PC-9 (cell line): ENCODE data around the gene DGKG. TPM values are rescaled to one million over a fixed set of nuclear protein-coding genes. Genes with fewer than 3 reads are reported as not detected.

Experiments used
- BruUV-seq: library from RNA; stranded (reverse); fragments of 400-500 nt; replicated peaks from 2 replicates; lab custom pipeline; 2021; lab: Mats Ljungman, UMichigan
- CTCF ChIA-PET: fragments of 300-600 bp; sonication (Branson Sonifier 250); formaldehyde crosslinking; loops from one replicate; lab custom pipeline; 2022; ENCODE audit warnings: antibody characterized with exemption; lab: Charles Lee
- POLR2A ChIA-PET: fragments of 300-600 bp; sonication (Branson Sonifier 250); formaldehyde crosslinking; loops from one replicate; lab custom pipeline; 2022; ENCODE audit warnings: antibody characterized with exemption; ENCODE audit not compliant: unreplicated experiment; lab: Charles Lee
- DNase-seq, 2 experiments: peaks; one replicate each; pipeline versions ENCODE4 v3.0.0 to v3.0.0-alpha.2; 2015 to 2022; ENCODE audit warnings: mixed read lengths in 1 of 2
- H2AFZ ChIP-seq: fragments of 200-600 bp; sonication (generic); 2 replicates; pipeline ENCODE4 v1.8.1; 2017; ENCODE audit warnings: antibody characterized with exemption
- H3F3A ChIP-seq: fragments of 200-600 bp; sonication (generic); 2 replicates; pipeline ENCODE4 v1.8.1; 2017; ENCODE audit warnings: antibody characterized with exemption, mild to moderate bottlenecking, low read depth; ENCODE audit not compliant: insufficient read depth
- H3K27ac ChIP-seq: fragments of 200-600 bp; sonication (generic); 2 replicates; pipeline ENCODE4 v1.6.1; 2016; ENCODE audit warnings: mixed run types
- H3K27me3 ChIP-seq: fragments of 200-600 bp; sonication (generic); 2 replicates; pipeline ENCODE4 v1.6.1; 2016; ENCODE audit warnings: low read depth, mixed run types; ENCODE audit not compliant: insufficient read depth
- H3K36me3 ChIP-seq: fragments of 200-600 bp; sonication (generic); 2 replicates; pipeline ENCODE4 v1.6.1; 2016; ENCODE audit warnings: low read depth, mixed run types
- H3K4me1 ChIP-seq: fragments of 200-600 bp; sonication (generic); replicated peaks from 2 replicates; pipeline ENCODE4 v1.6.1; 2016; ENCODE audit warnings: mixed run types; ENCODE audit not compliant: insufficient read depth
- H3K4me2 ChIP-seq: fragments of 200-600 bp; sonication (generic); 2 replicates; pipeline ENCODE4 v1.6.1; 2017; ENCODE audit warnings: mixed run types
- H3K4me3 ChIP-seq: fragments of 200-600 bp; sonication (generic); 2 replicates; pipeline ENCODE4 v1.6.1; 2016; ENCODE audit warnings: mixed run types
- H3K79me2 ChIP-seq: fragments of 200-600 bp; sonication (generic); 2 replicates; pipeline ENCODE4 v1.6.1; 2017; ENCODE audit warnings: low read depth, mixed run types
- H3K9me2 ChIP-seq: fragments of 200-600 bp; sonication (generic); 2 replicates; pipeline ENCODE4 v1.8.1; 2017; ENCODE audit warnings: mild to moderate bottlenecking; ENCODE audit not compliant: insufficient read depth
- H3K9me3 ChIP-seq: fragments of 200-600 bp; sonication (generic); 2 replicates; pipeline ENCODE4 v1.8.1; 2016; ENCODE audit warnings: low read depth; ENCODE audit not compliant: insufficient read depth
- H4K20me1 ChIP-seq: fragments of 200-600 bp; sonication (generic); 2 replicates; pipeline ENCODE4 v1.8.1; 2017; ENCODE audit not compliant: insufficient read depth
- EZH2 ChIP-seq: fragments of 200-600 bp; sonication (generic); IDR thresholded peaks from 2 replicates; pipeline ENCODE4 v1.8.0; 2017; ENCODE audit warnings: antibody characterized with exemption, low read depth
- intact Hi-C: fragments of 100-400 bp; cut with micrococcal nuclease; formaldehyde crosslinking; loops from one replicate; pipeline ENCODE4 v1.10.0; 2022; ENCODE audit not compliant: unreplicated experiment
- total RNA-seq: library from RNA; stranded (reverse); gene quantifications from 2 replicates; pipeline ENCODE4 v1.2.3, GENCODE V29; 2021
- TF ChIP-seq, protein P1 (sequence below): fragments of 200-600 bp; sonication (generic); conservative IDR thresholded peaks from 2 replicates; pipeline ENCODE4 v1.6.1; 2017; ENCODE audit warnings: mixed run types, antibody characterized with exemption, mild to moderate bottlenecking, moderate library complexity

DGKG gene
- total RNA-seq, 1 experiment from 2014 or later: 20.0 TPM

DNA sequence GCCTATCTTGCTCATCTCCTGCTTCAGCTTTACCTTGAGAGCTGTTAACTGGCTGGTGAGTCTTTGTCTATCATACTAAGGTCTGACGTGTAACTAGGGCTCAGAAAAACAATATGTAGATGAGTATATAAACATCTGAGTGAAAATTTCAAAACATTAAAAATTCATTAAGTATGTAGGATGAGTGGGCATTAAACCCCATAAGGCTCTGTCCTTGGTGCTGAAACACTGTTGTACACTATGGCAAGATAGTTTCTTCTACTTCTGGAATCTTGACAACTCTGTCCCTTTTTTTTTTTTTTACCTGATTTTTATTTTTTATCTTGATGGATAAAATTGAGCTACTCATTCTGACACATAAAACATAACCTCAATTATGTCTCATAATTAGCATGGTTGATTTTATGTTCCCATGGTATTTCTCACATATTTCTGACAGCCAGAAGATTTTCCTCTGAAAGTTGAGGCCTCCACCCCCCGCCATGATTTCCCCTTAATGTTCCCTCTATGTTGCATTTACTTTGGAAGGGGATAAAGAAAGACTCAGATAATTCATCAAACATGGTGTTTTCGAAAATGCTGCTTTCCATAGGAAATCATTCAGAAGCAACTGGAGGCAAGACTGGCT lies 54.3 kb downstream of the DGKG start:
- POLR2A ChIA-PET: interaction anchor here (0.6 kb wide), 1 partner anchor 25 kb away, joined by 13 read pairs; no protein-coding TSS in a partner anchor
- H3K9me2 ChIP-seq: no peaks in the 10 kb centered on the region
- peaks cover 72% of the 10 kb centered on the region for H3K27me3 ChIP-seq
- no peaks in the 10 kb centered on the region for H4K20me1 ChIP-seq
- H3K9me3 ChIP-seq: no peaks in the 10 kb centered on the region
- H2AFZ ChIP-seq: no peak overlapping the region
- BruUV-seq: no TSS peak
- H3F3A ChIP-seq: no peaks in the 10 kb centered on the region
- intact Hi-C loops: no loop called here
- no peak overlapping the region for H3K4me2 ChIP-seq
- no peaks in the 10 kb centered on the region for H3K4me1 ChIP-seq
- no peaks in the 10 kb centered on the region for H3K36me3 ChIP-seq
- TF ChIP-seq EZH2: no peak
- TF ChIP-seq, protein P1, sequence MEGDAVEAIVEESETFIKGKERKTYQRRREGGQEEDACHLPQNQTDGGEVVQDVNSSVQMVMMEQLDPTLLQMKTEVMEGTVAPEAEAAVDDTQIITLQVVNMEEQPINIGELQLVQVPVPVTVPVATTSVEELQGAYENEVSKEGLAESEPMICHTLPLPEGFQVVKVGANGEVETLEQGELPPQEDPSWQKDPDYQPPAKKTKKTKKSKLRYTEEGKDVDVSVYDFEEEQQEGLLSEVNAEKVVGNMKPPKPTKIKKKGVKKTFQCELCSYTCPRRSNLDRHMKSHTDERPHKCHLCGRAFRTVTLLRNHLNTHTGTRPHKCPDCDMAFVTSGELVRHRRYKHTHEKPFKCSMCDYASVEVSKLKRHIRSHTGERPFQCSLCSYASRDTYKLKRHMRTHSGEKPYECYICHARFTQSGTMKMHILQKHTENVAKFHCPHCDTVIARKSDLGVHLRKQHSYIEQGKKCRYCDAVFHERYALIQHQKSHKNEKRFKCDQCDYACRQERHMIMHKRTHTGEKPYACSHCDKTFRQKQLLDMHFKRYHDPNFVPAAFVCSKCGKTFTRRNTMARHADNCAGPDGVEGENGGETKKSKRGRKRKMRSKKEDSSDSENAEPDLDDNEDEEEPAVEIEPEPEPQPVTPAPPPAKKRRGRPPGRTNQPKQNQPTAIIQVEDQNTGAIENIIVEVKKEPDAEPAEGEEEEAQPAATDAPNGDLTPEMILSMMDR: no peak
- no peaks in the 10 kb centered on the region for H3K79me2 ChIP-seq
- CTCF ChIA-PET: no interaction called here
- no peak overlapping the region for H3K27ac ChIP-seq
- H3K4me3 ChIP-seq: no peak overlapping the region
- no peak for DNase-seq

DNA sequence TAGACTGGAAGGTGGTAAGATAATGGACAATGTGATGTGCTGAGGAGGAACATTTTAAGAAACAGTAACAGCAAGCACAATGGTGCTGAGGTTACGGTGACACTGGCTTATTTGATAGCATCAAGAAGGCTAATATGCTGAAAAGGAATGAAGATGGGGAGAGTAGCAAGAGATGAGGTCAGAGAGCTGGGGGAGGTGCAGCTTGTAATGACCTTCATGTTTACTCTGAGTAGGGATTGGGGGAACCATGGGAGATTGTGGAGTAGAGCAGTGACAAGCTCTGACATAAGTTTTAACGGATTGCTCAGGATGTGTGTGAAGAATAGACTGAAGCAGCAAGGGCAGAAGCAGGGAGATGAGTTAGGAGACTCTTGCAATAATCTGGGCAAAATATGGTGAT lies 56.7 kb downstream of the DGKG start:
- no TSS peak for BruUV-seq
- intact Hi-C loops: no loop called here
- no peak for DNase-seq

DNA sequence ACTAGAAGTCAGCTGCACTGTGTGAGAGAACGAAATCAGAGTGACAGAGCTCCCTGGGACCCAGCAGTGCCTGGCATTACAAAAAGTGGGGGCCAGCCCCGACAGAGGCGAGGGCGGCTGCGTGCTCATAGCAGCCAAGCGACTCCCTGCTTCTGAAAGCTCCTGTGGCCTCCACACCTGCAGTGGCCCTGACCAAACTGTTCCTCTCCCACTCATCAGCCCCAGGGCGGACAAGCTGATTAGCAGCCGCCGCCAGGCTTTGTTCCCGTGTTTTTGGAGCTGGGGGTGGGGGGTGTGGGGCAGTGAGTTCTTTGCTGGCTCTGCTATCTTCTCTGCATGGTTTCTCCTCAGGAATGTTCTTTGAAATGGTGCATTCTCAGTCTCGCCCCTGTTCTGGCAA lies 58.1 kb downstream of the DGKG start:
- no TSS peak for BruUV-seq
- DNase-seq: no peak
- Histone ChIP-seq H3K4me1 (no peaks in the 10 kb centered on the region), H3K27me3 (peaks cover 77% of the 10 kb centered on the region), H3K4me2 (no peak overlapping the region), H3F3A (no peaks in the 10 kb centered on the region), H3K79me2 (no peaks in the 10 kb centered on the region), H3K36me3 (no peaks in the 10 kb centered on the region), H3K9me3 (no peaks in the 10 kb centered on the region), H3K27ac (no peak overlapping the region), H3K9me2 (no peaks in the 10 kb centered on the region), H2AFZ (no peak overlapping the region), H4K20me1 (no peaks in the 10 kb centered on the region), H3K4me3 (no peak overlapping the region)
- intact Hi-C loops: no loop called here
- CTCF ChIA-PET: no interaction called here
- TF ChIP-seq, protein P1: no peak
- POLR2A ChIA-PET: interaction anchor here (0.7 kb wide), 1 partner anchor 27 kb away, joined by 4 read pairs; no protein-coding TSS in a partner anchor

More for the DNA sequence above, 56.7 kb downstream of the DGKG start:
- Histone ChIP-seq H3K36me3 (no peaks in the 10 kb centered on the region), H3K4me1 (no peaks in the 10 kb centered on the region), H3K4me3 (no peak overlapping the region), H3F3A (no peaks in the 10 kb centered on the region), H3K9me3 (no peaks in the 10 kb centered on the region), H4K20me1 (no peaks in the 10 kb centered on the region), H3K27ac (no peak overlapping the region), H2AFZ (no peak overlapping the region), H3K9me2 (no peaks in the 10 kb centered on the region), H3K27me3 (peaks cover 75% of the 10 kb centered on the region), H3K79me2 (no peaks in the 10 kb centered on the region), H3K4me2 (no peak overlapping the region)
- POLR2A ChIA-PET: no interaction called here
- CTCF ChIA-PET: no interaction called here
- no peak for TF ChIP-seq EZH2
- TF ChIP-seq, protein P1: no peak
